ENCODE measurements around the gene HK1.

DNA sequence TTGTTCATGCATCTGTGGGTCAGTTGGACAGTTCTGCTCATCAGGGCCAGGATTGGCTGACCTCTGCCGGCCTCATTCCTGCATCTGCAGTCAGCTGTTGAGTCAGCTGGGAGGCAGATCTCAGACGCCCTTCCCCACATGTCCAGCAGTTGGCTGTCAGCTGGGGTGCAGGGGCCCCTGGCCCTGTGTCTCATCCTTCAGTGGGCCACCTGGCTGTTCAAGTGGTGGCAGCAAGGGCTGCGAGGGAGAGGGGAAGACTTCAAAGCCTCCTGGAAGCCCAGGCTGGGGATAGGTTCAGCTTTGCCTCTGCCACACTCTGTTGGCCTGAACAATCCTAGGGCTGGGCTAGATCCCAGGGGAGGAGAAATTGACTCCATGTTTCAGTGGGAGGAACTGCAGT is 105.3 kb downstream of the HK1 start:
- TF ChIP-seq, protein P1, sequence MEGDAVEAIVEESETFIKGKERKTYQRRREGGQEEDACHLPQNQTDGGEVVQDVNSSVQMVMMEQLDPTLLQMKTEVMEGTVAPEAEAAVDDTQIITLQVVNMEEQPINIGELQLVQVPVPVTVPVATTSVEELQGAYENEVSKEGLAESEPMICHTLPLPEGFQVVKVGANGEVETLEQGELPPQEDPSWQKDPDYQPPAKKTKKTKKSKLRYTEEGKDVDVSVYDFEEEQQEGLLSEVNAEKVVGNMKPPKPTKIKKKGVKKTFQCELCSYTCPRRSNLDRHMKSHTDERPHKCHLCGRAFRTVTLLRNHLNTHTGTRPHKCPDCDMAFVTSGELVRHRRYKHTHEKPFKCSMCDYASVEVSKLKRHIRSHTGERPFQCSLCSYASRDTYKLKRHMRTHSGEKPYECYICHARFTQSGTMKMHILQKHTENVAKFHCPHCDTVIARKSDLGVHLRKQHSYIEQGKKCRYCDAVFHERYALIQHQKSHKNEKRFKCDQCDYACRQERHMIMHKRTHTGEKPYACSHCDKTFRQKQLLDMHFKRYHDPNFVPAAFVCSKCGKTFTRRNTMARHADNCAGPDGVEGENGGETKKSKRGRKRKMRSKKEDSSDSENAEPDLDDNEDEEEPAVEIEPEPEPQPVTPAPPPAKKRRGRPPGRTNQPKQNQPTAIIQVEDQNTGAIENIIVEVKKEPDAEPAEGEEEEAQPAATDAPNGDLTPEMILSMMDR (IDR thresholded peaks at IDR 0.05), result peak in 5 of 12 donors; percentile 5 to 34 (median 14)
- TF ChIP-seq POLR2A (IDR thresholded peaks at IDR 0.05), result no peak
